Neural crest cell (in vitro differentiated cells): ENCODE measurements around the gene MUC5B. TPM values are rescaled to one million over a fixed set of nuclear protein-coding genes. Genes with fewer than 3 reads are reported as not detected.

ENCODE experiments used
- DNase-seq: peaks from one replicate; pipeline ENCODE4 v3.0.0; 2021; ENCODE audit warnings: low read depth, mixed read lengths, low spot score
- H3K27ac Mint-ChIP-seq: one replicate; pipeline ENCODE4 v1.8.0; 2021; ENCODE audit warnings: mild to moderate bottlenecking, mixed read lengths; ENCODE audit not compliant: unreplicated experiment
- H3K27me3 Mint-ChIP-seq: 2 replicates; pipeline ENCODE4 v1.8.0; 2021; ENCODE audit warnings: low read depth, mild to moderate bottlenecking, mixed read lengths
- H3K36me3 Mint-ChIP-seq: 2 replicates; pipeline ENCODE4 v1.8.0; 2021; ENCODE audit warnings: low read depth, mild to moderate bottlenecking, mixed read lengths
- H3K4me1 Mint-ChIP-seq: 2 replicates; pipeline ENCODE4 v1.8.0; 2021; ENCODE audit warnings: mixed read lengths
- H3K4me3 Mint-ChIP-seq: one replicate; pipeline ENCODE4 v1.8.0; 2021; ENCODE audit warnings: mild to moderate bottlenecking, mixed read lengths
- H3K9me3 Mint-ChIP-seq: 2 replicates; pipeline ENCODE4 v1.8.0; 2021; ENCODE audit warnings: mixed read lengths
- CTCF ChIP-seq: fragments of 200-600 bp; sonication (generic); conservative IDR thresholded peaks from 2 replicates; pipeline ENCODE4 v1.5.0; 2021; ENCODE audit warnings: antibody characterized with exemption, mild to moderate bottlenecking
- total RNA-seq: library from RNA; stranded (reverse); gene quantifications from 2 replicates; pipeline ENCODE4 v1.2.1, GENCODE V29; 2021

Gene MUC5B
- total RNA-seq, 1 donor from 2014 or later = 0.42 TPM

- Mint-ChIP-seq H3K9me3 (no peaks in the 10 kb centered on the region), H3K4me3 (no peak overlapping the region), H3K27ac (no peak overlapping the region), H3K27me3 (no peaks in the 10 kb centered on the region), H3K36me3 (no peaks in the 10 kb centered on the region), H3K4me1 (no peaks in the 10 kb centered on the region)
- TF ChIP-seq CTCF = no peak
- DNase-seq = no peak
These were observed 11.3 kb downstream of the MUC5B start for GRCh38 chr11:1234054-1234720.

- no peak for DNase-seq
- Mint-ChIP-seq H3K4me1 (no peaks in the 10 kb centered on the region), H3K4me3 (no peak overlapping the region), H3K36me3 (no peaks in the 10 kb centered on the region), H3K9me3 (no peaks in the 10 kb centered on the region), H3K27ac (no peak overlapping the region), H3K27me3 (no peaks in the 10 kb centered on the region)
- no peak for TF ChIP-seq CTCF
These were observed 12.0 kb downstream of the MUC5B start for GRCh38 chr11:1234771-1235305.

GRCh38 chr11:1235306-1235900 lies 12.5 kb downstream of the MUC5B start:
- H3K27ac Mint-ChIP-seq = no peak overlapping the region
- H3K4me1 Mint-ChIP-seq = no peaks in the 10 kb centered on the region
- no peaks in the 10 kb centered on the region for H3K36me3 Mint-ChIP-seq
- H3K27me3 Mint-ChIP-seq = no peaks in the 10 kb centered on the region
- no peak for DNase-seq
- no peaks in the 10 kb centered on the region for H3K9me3 Mint-ChIP-seq
- no peak overlapping the region for H3K4me3 Mint-ChIP-seq
- no peak for TF ChIP-seq CTCF

GRCh38 chr11:1235901-1236315 lies 13.0 kb downstream of the MUC5B start:
- no peaks in the 10 kb centered on the region for H3K9me3 Mint-ChIP-seq
- no peak overlapping the region for H3K27ac Mint-ChIP-seq
- no peaks in the 10 kb centered on the region for H3K4me1 Mint-ChIP-seq
- DNase-seq = no peak
- no peaks in the 10 kb centered on the region for H3K27me3 Mint-ChIP-seq
- no peaks in the 10 kb centered on the region for H3K36me3 Mint-ChIP-seq
- no peak for TF ChIP-seq CTCF
- no peak overlapping the region for H3K4me3 Mint-ChIP-seq

- no peak for TF ChIP-seq CTCF
These were observed 13.7 kb downstream of the MUC5B start for GRCh38 chr11:1236316-1237127.

More at GRCh38 chr11:1236316-1237127, 13.7 kb downstream of the MUC5B start:
- no peak for DNase-seq
- Mint-ChIP-seq H3K27ac (no peak overlapping the region), H3K4me3 (no peak overlapping the region), H3K36me3 (no peaks in the 10 kb centered on the region), H3K4me1 (no peaks in the 10 kb centered on the region), H3K9me3 (no peaks in the 10 kb centered on the region), H3K27me3 (no peaks in the 10 kb centered on the region)
